K562 (cell line): Measurements from ENCODE around the gene IDH2.

ENCODE experiments used
- CBFB ChIP-seq: sonication (generic); formaldehyde crosslinking; IDR thresholded peaks from 2 replicates; pipeline ENCODE4 v1.4.0; 2020; ENCODE audit warnings: mild to moderate bottlenecking, missing genetic modification reagents
- CEBPB ChIP-seq: fragments of 450-650 bp; IDR thresholded peaks from 2 replicates; pipeline ENCODE4 v1.6.1; 2016; ENCODE audit warnings: missing genetic modification characterization, missing compliant biosample characterization
- CTCF ChIP-seq, 3 experiments: IDR thresholded peaks in 2 of 3; conservative IDR thresholded peaks in 1 of 3; 2 replicates each; pipeline ENCODE4 v1.5.1; 2011 to 2012; ENCODE audit warnings: low read length in 3 of 3, mild to moderate bottlenecking in 3 of 3, control low read depth in 2 of 3, improper control_type of control experiment in 1 of 3, inconsistent platforms in 1 of 3, low read depth in 1 of 3, mixed read lengths in 1 of 3, moderate library complexity in 1 of 3; ENCODE audit not compliant: insufficient read depth in 2 of 3
- HDAC2 ChIP-seq: fragments of 450-650 bp; IDR thresholded peaks from 2 replicates; pipeline ENCODE4 v1.6.1; 2016; ENCODE audit warnings: mild to moderate bottlenecking
- JUND ChIP-seq, 2 experiments: IDR thresholded peaks; 2 replicates in 1 of 2; 3 replicates in 1 of 2; pipeline ENCODE4 v1.6.1; 2011; ENCODE audit warnings: borderline replicate concordance in 2 of 2, low read depth in 2 of 2, low read length in 2 of 2, improper control_type of control experiment in 1 of 2, missing biosample characterization in 1 of 2, missing genetic modification characterization in 1 of 2, missing genetic modification reagents in 1 of 2
- NFRKB ChIP-seq: fragments of 450-650 bp; IDR thresholded peaks from 2 replicates; pipeline ENCODE4 v1.6.1; 2016; ENCODE audit warnings: low read depth
- RBFOX2 ChIP-seq: fragments of 200-400 bp; formaldehyde crosslinking; IDR thresholded peaks from 2 replicates; pipeline ENCODE4 v1.6.1; 2017; ENCODE audit warnings: low read depth, mild to moderate bottlenecking, low read length, moderate library complexity
- TEAD2 ChIP-seq: fragments of 450-650 bp; IDR thresholded peaks from 2 replicates; pipeline ENCODE4 v1.6.1; 2016; ENCODE audit warnings: missing genetic modification characterization, control low read depth, missing compliant biosample characterization

DNA sequence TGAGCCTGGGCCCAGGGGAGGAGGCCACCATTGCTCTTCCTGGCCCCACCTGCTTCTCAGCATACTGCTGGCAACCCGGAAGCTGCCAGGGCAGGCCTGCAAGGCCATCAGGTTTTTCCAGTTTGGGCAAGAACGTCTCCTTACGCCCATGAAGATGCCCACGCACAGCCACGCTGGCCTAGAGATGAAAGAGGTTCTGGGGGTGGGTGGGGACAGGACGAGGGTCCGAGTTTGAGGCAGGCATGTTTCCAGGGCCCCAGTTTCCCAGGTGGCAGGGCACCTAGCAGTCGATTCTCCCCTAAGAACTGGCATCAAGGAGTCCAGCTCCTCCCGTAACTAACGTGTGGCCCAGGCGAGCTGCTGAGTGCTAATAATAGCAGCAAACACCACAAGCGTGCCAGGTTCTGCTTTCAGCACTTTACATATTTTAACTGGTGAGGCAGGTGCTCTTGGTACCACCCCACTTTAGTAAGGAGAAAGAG is 55.3 kb downstream of the IDH2 start:
- TF ChIP-seq CTCF (IDR thresholded peaks at IDR 0.05 in 2 of 3, conservative IDR thresholded peaks at IDR 0.05 in 1 of 3; ENCODE audit: insufficient read depth in 2 of 3, low read depth in 1 of 3, low read length in 3 of 3) = no peak
- no peak for TF ChIP-seq CBFB (CRISPR knock-in tag)
- no peak for TF ChIP-seq CEBPB
- no peak for TF ChIP-seq JUND (IDR thresholded peaks at IDR 0.05; ENCODE audit: borderline replicate concordance, low read depth, low read length)
- no peak for TF ChIP-seq JUND (tag; IDR thresholded peaks at IDR 0.05; ENCODE audit: borderline replicate concordance, low read depth, low read length)
- no peak for TF ChIP-seq TEAD2
- TF ChIP-seq RBFOX2 = no peak
- no peak for TF ChIP-seq HDAC2
- TF ChIP-seq NFRKB = no peak
